Measurements from ENCODE around the gene HSPA4.

HSPA4 gene

DNA sequence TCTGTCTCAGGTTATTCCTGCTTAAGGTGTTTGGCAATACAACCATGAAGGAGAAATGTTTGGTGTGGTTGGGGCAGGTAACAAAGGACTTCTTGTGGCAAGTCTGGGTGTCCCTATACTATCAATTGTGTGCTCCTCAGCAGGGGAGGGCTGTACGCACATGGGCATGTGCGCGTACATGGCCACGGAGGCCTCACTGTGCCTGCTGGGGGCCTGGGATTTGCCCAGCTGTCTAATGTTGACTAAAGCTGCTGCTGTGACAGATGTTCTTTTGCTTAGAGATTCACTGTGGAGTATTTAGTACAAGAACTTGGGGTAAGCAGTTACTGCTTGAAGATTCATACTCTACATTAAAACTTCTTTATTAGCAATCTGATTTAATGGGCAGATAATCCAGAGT is 97.5 kb downstream of the HSPA4 start:
- Histone ChIP-seq H3K4me3 (ENCODE audit: low read length) (no peak overlapping the region), H3K36me3 (ENCODE audit: insufficient read depth, low read length) (no peaks in the 10 kb centered on the region), H2AFZ (ENCODE audit: low read depth, low read length) (no peak overlapping the region), H3K27me3 (ENCODE audit: insufficient read depth, low read length) (no peaks in the 10 kb centered on the region), H3K9me3 (ENCODE audit: low read length) (peaks cover 4% of the 10 kb centered on the region), H3K4me1 (ENCODE audit: insufficient read depth, low read length) (peaks cover 27% of the 10 kb centered on the region)

DNA sequence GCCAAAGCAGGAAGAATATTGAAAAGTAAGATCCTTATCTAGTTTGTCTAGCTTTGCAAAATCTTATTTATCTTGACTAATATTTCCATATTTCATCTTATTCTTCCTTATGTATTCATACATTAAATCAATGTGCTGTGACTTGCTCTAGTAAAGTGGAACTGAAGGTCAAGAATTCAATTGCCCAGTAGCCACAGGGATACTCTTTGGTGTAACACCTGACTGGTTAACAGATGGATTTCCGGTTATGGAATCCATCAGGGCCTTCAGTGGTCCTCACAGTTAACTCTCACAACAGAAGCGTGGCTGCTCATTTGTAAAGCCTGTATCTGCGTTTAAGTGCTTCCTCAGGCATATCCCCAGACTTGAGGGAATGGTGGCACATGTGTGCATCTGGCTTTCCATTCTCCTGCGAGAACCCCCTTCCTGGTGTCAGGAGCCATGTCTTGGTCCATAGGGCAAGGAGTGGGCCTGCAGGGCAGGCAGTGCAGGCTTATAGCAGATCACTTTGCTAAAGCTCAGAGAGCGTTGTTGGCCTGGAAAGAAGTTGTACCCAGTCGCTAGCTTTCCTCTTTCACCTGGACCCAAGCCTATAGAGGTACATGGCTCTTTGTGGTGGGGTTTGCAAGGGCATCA is 99.2 kb downstream of the HSPA4 start:
- H3K9me3 ChIP-seq (ENCODE audit: low read length), result no peaks in the 10 kb centered on the region
- no peaks in the 10 kb centered on the region for H3K36me3 ChIP-seq (ENCODE audit: insufficient read depth, low read length)

DNA sequence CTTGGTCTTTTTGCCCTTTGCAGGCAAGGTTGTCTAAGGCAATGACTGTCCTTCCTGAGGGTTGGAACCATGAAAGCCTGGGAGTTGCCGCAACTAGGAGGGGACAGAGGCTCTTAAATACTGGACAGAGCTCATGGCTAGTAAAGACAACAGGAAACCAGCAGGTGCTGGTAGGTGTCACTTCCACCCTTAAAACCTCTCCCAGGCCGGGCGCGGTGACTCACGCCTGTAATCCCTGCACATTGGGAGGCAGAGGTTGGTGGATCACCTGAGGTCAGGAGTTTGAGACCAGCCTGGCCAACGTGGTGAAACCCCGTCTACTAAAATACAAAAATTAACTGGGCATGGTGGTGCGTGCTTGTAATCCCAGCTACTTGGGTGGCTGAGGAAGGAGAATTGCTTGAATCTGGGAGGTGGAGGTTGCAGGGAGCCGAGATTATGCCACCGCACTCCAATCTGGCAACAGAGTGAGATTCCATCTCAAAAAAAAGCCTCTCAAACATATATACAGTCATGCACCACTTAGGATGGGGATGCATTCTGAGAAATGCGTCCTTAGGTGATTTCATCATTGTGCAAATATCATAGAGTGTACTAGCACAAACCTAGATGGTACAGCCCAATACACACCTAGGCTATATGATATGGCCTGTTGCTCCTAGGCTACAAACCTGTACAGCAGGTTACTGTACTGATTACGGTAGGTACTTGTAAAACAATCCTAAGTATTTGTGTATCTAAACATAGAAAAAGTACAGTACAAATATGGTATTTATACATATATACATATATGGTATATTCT is 102.7 kb downstream of the HSPA4 start:
- H3K4me1 ChIP-seq (ENCODE audit: insufficient read depth, low read length), result peaks cover 8% of the 10 kb centered on the region
- no peaks in the 10 kb centered on the region for H3K36me3 ChIP-seq (ENCODE audit: insufficient read depth, low read length)
- H3K4me3 ChIP-seq (ENCODE audit: low read length), result no peak overlapping the region
- H2AFZ ChIP-seq (ENCODE audit: low read depth, low read length), result no peak overlapping the region
- H3K27me3 ChIP-seq (ENCODE audit: insufficient read depth, low read length), result no peaks in the 10 kb centered on the region
- no peaks in the 10 kb centered on the region for H3K9me3 ChIP-seq (ENCODE audit: low read length)

More for the DNA sequence above, 99.2 kb downstream of the HSPA4 start:
- no peak overlapping the region for H2AFZ ChIP-seq (ENCODE audit: low read depth, low read length)
- H3K4me1 ChIP-seq (ENCODE audit: insufficient read depth, low read length), result peaks cover 27% of the 10 kb centered on the region
- no peaks in the 10 kb centered on the region for H3K27me3 ChIP-seq (ENCODE audit: insufficient read depth, low read length)
- no peak overlapping the region for H3K4me3 ChIP-seq (ENCODE audit: low read length)

DNA sequence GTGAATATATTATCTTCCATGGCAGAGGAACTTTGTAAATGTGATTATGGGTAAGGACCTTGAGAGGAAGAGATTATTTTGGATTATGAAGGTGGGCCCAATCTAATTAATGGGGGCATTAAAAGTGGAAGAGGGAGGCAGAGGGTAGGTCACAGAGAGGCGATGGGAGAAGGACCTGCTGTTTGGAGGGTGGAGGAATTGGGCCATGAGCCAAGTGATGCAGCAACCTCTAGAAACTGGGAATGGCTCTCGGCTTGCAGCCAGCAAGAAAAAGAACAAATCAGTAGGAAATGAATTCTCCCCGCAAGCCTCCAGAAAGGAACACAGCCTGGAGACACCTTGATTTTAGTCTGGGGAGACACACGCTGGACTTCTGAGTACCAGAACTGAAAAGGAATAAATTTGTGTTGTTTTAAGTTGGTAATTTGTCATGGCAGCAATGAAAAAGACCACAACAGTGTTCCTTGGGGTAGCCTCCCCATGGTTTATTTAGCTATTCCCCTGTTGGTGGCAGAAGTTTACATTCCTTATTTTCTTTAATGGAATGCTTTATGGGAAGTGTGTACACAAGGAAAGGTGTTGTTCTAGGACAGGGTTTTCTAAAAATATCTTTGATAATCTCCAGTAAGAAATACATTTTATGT is 103.6 kb downstream of the HSPA4 start:
- Histone ChIP-seq H3K4me1 (ENCODE audit: insufficient read depth, low read length) (no peaks in the 10 kb centered on the region), H2AFZ (ENCODE audit: low read depth, low read length) (no peak overlapping the region), H3K4me3 (ENCODE audit: low read length) (no peak overlapping the region), H3K9me3 (ENCODE audit: low read length) (no peaks in the 10 kb centered on the region), H3K27me3 (ENCODE audit: insufficient read depth, low read length) (no peaks in the 10 kb centered on the region), H3K36me3 (ENCODE audit: insufficient read depth, low read length) (no peaks in the 10 kb centered on the region)
